Ovary (tissue), 9 donors: ENCODE data around the gene MAPKAPK5. TPM values are rescaled to one million over a fixed set of nuclear protein-coding genes. Genes with fewer than 3 reads are reported as not detected.
"Not testable (repeated sequence)": the region's sequence is repeated elsewhere in the genome, so short reads cannot be mapped to it uniquely, and the experiment has no call there.

Experiments used
- DNase-seq, 5 donors: peaks; one replicate each; pipeline ENCODE4 v3.0.0-alpha.2; 2019 to 2020
- H3K27ac ChIP-seq, 2 donors: fragments of 200-600 bp; one replicate each; pipeline versions ENCODE4 v1.5.1 to v1.8.0; 2019 to 2022
- H3K27me3 ChIP-seq: fragments of 200-600 bp; one replicate; pipeline ENCODE4 v1.8.0; 2022
- H3K36me3 ChIP-seq: fragments of 200-600 bp; sonication (generic); one replicate; pipeline ENCODE4 v1.5.1; 2019
- H3K4me1 ChIP-seq: one replicate; pipeline ENCODE4 v1.8.1; 2013; ENCODE audit warnings: mild to moderate bottlenecking, moderate library complexity; ENCODE audit not compliant: insufficient read depth
- H3K4me3 ChIP-seq: fragments of 200-600 bp; sonication (generic); one replicate; pipeline ENCODE4 v1.5.1; 2017
- H3K9me3 ChIP-seq, 2 donors: fragments of 200-600 bp in 1 of 2; sonication (generic) in 1 of 2; one replicate each; pipeline versions ENCODE4 v1.5.1 to v1.8.1; 2013 to 2019; ENCODE audit warnings: mild to moderate bottlenecking in 1 of 2, moderate library complexity in 1 of 2
- CTCF ChIP-seq, 3 donors: fragments of 450-650 bp in 2 of 3; fragments of 200-600 bp in 1 of 3; IDR thresholded peaks; one replicate each; pipeline versions ENCODE4 v1.5.1 to v1.8.0; 2016 to 2022; ENCODE audit warnings: antibody characterized with exemption in 3 of 3, mild to moderate bottlenecking in 1 of 3
- EP300 ChIP-seq: sonication (generic); formaldehyde crosslinking; IDR thresholded peaks from one replicate; pipeline ENCODE4 v1.6.1; 2017; ENCODE audit warnings: antibody characterized with exemption
- POLR2A ChIP-seq: fragments of 450-650 bp; IDR thresholded peaks from one replicate; pipeline ENCODE4 v1.6.1; 2017; ENCODE audit warnings: antibody characterized with exemption, mild to moderate bottlenecking, moderate library complexity
- WGBS, 3 donors: extraction: QIAGEN DNeasy Blood & Tissue Kit in 1 of 3; methylation state at CpG; one replicate each; pipeline versions ENCODE4 v1.1.5 to v1.1.7; 2013 to 2017; 5-methylcytosine and 5-hydroxymethylcytosine counted together
- intact Hi-C, 4 donors: fragments of 100-400 bp; cut with DNase I; formaldehyde crosslinking; loops; one replicate each; pipeline versions ENCODE4 v1.11.0 to v1.15.1; 2022 to 2023
- polyA plus RNA-seq, 2 donors: library from polyadenylated mRNA; stranded (reverse); fragments of 200-250 nt in 1 of 2; fragments of 350-450 nt in 1 of 2; fragmentation: Illumina TruSeq in 1 of 2; extraction: RNeasy Lipid Tissue Mini Kit (QIAGEN cat#74804) in 1 of 2; gene quantifications; one replicate each; pipeline ENCODE4 v1.2.3, GENCODE V29; 2013 to 2014
- total RNA-seq, 7 donors: library from RNA; depleted of rRNA in 2 of 7; stranded (reverse); fragments of >200 nt in 2 of 7; fragmentation: NEBNext Ultra II Directional in 3 of 7; extraction: Animal tissue kit (Norgen Biotek cat#: 25700) in 3 of 7; gene quantifications; one replicate each; pipeline versions ENCODE4 v1.1.0 to v1.2.4, GENCODE V29; 2016 to 2023
- donor health status: DM: no; HTN: no; CAD: no; lungs with moderate emphysema.
- donor health status: DM: no; HTN: no; CAD: no.
- donor health status: Bipolar disorder and iron deficiency.
- donor health status: DM: yes; HTN: yes; CAD: no.
- donor health status: DM: no; HTN: no; CAD: no.
- donor health status: DM: yes; HTN: yes; CAD: no.

MAPKAPK5 gene
- total and polyA plus RNA-seq, 9 donors, result 20.0 to 52.5 (median 38.8) TPM

- H3K4me3 ChIP-seq, result no peak overlapping the region
- intact Hi-C loops, result no loop called here
- no peaks in the 10 kb centered on the region for H3K27me3 ChIP-seq
- DNase-seq, result no peak
- no peak overlapping the region for H3K27ac ChIP-seq
- no peak for TF ChIP-seq CTCF (IDR thresholded peaks at IDR 0.05)
- no peak for TF ChIP-seq POLR2A
- TF ChIP-seq EP300, result no peak
- WGBS, 3 donors, result 74 to 80% (median 75%) methylated on average over 5 of the region's 5 CpGs
- no peaks in the 10 kb centered on the region for H3K9me3 ChIP-seq
- H3K36me3 ChIP-seq, result no peaks in the 10 kb centered on the region
- no peaks in the 10 kb centered on the region for H3K4me1 ChIP-seq
Observed at GRCh38 chr12:111825509-111825908, 16.5 kb upstream of the MAPKAPK5 start.

GRCh38 chr12:111826316-111826715 is 15.7 kb upstream of the MAPKAPK5 start:
- no peaks in the 10 kb centered on the region for H3K36me3 ChIP-seq

GRCh38 chr12:111826992-111827391 is 15.0 kb upstream of the MAPKAPK5 start:
- Histone ChIP-seq H3K27ac (no peak overlapping the region), H3K4me1 (no peaks in the 10 kb centered on the region), H3K27me3 (no peaks in the 10 kb centered on the region), H3K9me3 (no peaks in the 10 kb centered on the region), H3K36me3 (no peaks in the 10 kb centered on the region), H3K4me3 (no peak overlapping the region)
- DNase-seq, result no peak
- intact Hi-C loops, result no loop called here
- WGBS, 3 donors, result 45 to 54% (median 54%) methylated on average over 2 of the region's 2 CpGs
- TF ChIP-seq CTCF (IDR thresholded peaks at IDR 0.05) (no peak), EP300 (no peak), POLR2A (no peak)

More at GRCh38 chr12:111826316-111826715, 15.7 kb upstream of the MAPKAPK5 start:
- H3K9me3 ChIP-seq, result no peaks in the 10 kb centered on the region
- H3K4me3 ChIP-seq, result no peak overlapping the region
- intact Hi-C loops, result no loop called here
- WGBS, 3 donors, result 44 to 65% (median 62%) methylated on average over 3 of the region's 3 CpGs
- no peak overlapping the region for H3K27ac ChIP-seq
- no peak for DNase-seq
- H3K4me1 ChIP-seq, result no peaks in the 10 kb centered on the region
- no peak for TF ChIP-seq POLR2A
- H3K27me3 ChIP-seq, result no peaks in the 10 kb centered on the region

- TF ChIP-seq POLR2A (no peak), CTCF (IDR thresholded peaks at IDR 0.05) (no peak), EP300 (no peak)
- WGBS, 3 donors, result 86 to 88% (median 86%) methylated on average over 4 of the region's 4 CpGs
- no peaks in the 10 kb centered on the region for H3K36me3 ChIP-seq
Observed at GRCh38 chr12:111827907-111828306, 14.1 kb upstream of the MAPKAPK5 start.

GRCh38 chr12:111828338-111828979 is 13.6 kb upstream of the MAPKAPK5 start:
- Histone ChIP-seq H3K36me3 (no peaks in the 10 kb centered on the region), H3K27ac (no peak overlapping the region), H3K4me1 (no peaks in the 10 kb centered on the region), H3K27me3 (no peaks in the 10 kb centered on the region), H3K4me3 (no peak overlapping the region), H3K9me3 (no peaks in the 10 kb centered on the region)
- intact Hi-C loops, result no loop called here
- TF ChIP-seq POLR2A (no peak), CTCF (IDR thresholded peaks at IDR 0.05) (no peak), EP300 (no peak)
- 80 to 87% (median 80%) methylated on average over 8 of the region's 8 CpGs for WGBS, 3 donors
- no peak for DNase-seq

More at GRCh38 chr12:111827907-111828306, 14.1 kb upstream of the MAPKAPK5 start:
- H3K4me3 ChIP-seq, result no peak overlapping the region
- no peaks in the 10 kb centered on the region for H3K9me3 ChIP-seq
- intact Hi-C loops, result no loop called here
- no peaks in the 10 kb centered on the region for H3K27me3 ChIP-seq
- H3K27ac ChIP-seq, result no peak overlapping the region
- H3K4me1 ChIP-seq, result no peaks in the 10 kb centered on the region
- no peak for DNase-seq

GRCh38 chr12:111829635-111830034 is 12.4 kb upstream of the MAPKAPK5 start:
- H3K27ac ChIP-seq, H3K4me3 ChIP-seq, H3K27me3 ChIP-seq, H3K36me3 ChIP-seq, DNase-seq, intact Hi-C loops, H3K4me1 ChIP-seq, H3K9me3 ChIP-seq: not testable (repeated sequence)
- WGBS, 3 donors, result 87 to 92% (median 92%) methylated on average over 3 of the region's 3 CpGs

- H3K27me3 ChIP-seq, H3K36me3 ChIP-seq, H3K4me1 ChIP-seq, H3K4me3 ChIP-seq, intact Hi-C loops, H3K27ac ChIP-seq, DNase-seq, H3K9me3 ChIP-seq: not testable (repeated sequence)
- 70 to 82% (median 73%) methylated on average over 22 of the region's 22 CpGs for WGBS, 3 donors
Observed at GRCh38 chr12:111834740-111835386, 7.2 kb upstream of the MAPKAPK5 start.
